ENCODE measurements around the gene ZDHHC13.

ZDHHC13 gene

DNA sequence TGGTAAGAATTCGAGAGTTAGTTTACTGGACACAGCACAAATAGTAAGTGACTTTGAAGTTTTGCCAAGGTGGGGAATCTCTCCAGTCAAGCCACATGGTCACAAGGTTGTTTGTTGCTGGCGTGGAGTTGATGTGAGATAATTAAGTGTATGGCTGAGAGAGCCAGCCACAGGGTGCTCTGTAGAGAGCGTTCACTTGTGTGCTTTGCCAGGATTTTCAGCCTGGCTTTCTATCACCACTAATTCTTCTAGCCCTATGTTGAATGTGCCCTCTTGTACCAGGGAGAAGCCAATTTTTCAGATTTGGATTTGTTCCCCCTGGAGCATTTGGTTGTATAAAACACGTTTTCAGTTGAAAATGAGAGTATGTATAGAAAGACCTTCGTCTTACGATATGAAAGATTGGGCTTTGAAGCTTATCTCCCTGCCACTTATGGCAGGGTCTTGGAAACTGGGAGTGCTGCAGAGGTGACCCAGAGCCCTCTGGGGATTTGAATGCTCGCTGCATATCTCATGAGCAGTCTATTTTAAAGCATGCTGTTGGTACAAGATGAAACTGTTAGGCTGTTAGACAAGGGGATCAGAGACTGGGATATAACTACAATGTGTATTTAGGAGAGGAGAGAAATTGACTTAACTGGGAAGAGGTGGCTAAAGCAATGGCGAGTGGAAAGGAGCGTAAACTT lies 56.2 kb downstream of the ZDHHC13 start:
- no peak for DNase-seq (ENCODE audit: low read depth)

GRCh38 chr11:19173964-19174638 lies 57.1 kb downstream of the ZDHHC13 start:
- DNase-seq (ENCODE audit: low read depth), result no peak

DNA sequence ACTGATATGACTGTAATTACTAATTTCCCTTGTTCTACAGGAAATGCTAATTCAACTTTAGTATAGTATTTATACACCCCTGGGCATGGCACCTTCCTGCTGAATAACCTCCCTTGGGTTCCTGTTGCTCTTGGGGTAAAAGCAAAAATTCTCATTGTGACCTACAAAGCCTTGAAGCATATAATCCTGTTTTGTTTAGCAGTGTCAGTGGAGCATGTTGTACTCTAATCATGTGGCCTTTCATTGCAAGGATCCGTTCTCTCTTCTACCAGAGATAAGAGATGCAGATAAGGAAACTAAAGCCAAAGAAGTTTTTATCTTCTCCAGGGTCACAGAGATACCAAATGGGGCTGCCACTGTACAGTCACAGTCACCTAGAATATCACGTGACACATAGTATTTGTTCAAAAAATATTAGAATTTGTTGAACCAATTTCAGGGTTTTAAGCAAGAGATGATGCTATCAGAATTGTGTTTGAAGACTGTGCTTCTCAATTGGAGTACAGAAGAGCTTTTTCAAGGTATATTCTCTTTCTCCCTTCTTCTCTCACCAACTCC lies 59.7 kb downstream of the ZDHHC13 start:
- no peak for DNase-seq (ENCODE audit: low read depth)

GRCh38 chr11:19181531-19182261 lies 64.7 kb downstream of the ZDHHC13 start:
- DNase-seq (ENCODE audit: low read depth), result no peak

DNA sequence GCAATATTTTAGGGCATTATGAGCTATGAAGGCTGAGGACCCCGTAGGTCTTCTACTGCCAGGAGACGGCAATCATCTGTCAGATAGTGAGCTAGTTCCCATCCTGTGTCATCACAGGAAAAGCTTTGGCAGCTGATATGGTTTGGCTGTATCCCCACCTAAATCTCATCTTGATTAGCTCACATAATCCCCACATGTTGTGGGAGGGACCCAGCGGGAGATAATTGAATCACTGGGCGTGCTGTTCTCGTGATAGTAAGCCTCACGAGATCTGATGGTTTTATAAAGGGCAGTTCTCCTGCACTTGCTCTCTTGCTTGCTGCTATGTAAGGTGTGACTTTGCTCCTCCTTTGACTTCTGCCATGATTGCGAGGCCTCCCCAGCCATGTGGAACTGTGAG lies 66.7 kb downstream of the ZDHHC13 start:
- no peak for DNase-seq (ENCODE audit: low read depth)

- no peak for DNase-seq (ENCODE audit: low read depth)
These were observed 68.1 kb downstream of the ZDHHC13 start for GRCh38 chr11:19185036-19185435.

DNA sequence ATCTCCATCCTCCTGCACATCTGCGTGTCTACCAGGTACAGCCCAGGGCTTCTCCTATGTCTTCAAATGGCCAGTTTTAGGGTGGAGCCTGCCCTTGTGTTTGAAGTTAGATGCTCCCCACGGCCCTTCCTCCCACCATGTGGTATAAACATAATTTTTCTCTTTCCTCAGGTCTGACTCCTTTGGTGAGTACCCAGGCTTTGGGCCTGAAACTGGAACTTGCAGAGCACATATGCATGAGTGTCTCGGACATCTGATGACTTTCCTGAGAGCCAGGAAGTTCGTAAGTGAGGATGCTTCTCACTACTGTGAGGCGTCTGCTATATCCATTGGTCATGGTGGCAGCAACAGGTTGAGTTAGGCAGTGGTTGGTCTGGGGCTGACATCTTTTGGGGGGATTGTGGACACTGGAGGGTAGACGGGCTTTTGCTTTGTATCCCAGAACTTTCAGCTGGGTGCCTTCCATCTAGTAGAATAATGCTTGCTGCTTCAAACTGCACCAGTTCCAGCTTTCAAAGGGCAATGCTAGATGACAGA lies 68.6 kb downstream of the ZDHHC13 start:
- DNase-seq (ENCODE audit: low read depth), result no peak

- DNase-seq (ENCODE audit: low read depth), result peak; percentile 8
These were observed 70.3 kb downstream of the ZDHHC13 start for GRCh38 chr11:19187114-19187832.

GRCh38 chr11:19187833-19188258 lies 70.9 kb downstream of the ZDHHC13 start:
- no peak for DNase-seq (ENCODE audit: low read depth)

DNA sequence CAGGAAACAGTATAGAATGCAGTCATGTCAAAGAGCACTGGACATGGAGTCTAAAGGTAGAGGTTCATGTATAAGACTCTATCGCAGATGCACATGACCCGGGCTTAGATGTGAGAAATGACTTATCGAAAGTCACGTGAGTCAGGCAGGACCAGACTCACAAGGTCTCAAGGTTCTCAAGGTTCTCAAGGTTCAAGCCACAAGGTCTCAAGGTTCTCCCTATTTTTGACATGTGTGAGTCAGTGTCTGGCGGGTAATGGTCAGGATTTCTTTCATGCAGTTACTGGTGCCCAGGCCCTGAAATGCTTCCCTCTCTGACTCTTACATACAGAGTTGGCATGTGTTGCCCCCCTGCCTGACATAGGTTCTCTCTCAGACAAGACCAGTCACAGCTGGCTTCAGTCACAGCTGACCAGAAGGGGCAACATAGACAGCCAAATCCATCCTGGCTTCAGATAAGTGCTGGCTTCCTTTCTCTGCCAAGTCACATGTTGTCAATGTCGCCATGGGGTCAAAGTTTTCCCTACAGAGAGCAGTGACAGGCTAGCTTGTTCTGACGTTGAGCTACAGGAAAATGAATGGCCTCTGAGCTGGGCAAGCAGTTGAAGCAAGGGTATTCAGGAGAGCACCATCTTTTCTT lies 74.7 kb downstream of the ZDHHC13 start:
- no peak for DNase-seq (ENCODE audit: low read depth)

- DNase-seq (ENCODE audit: low read depth), result no peak
These were observed 76.9 kb downstream of the ZDHHC13 start for GRCh38 chr11:19193916-19194315.

- DNase-seq (ENCODE audit: low read depth), result no peak
These were observed 77.8 kb downstream of the ZDHHC13 start for GRCh38 chr11:19194620-19195308.

GRCh38 chr11:19196432-19196831 lies 79.5 kb downstream of the ZDHHC13 start:
- DNase-seq (ENCODE audit: low read depth), result no peak

DNA sequence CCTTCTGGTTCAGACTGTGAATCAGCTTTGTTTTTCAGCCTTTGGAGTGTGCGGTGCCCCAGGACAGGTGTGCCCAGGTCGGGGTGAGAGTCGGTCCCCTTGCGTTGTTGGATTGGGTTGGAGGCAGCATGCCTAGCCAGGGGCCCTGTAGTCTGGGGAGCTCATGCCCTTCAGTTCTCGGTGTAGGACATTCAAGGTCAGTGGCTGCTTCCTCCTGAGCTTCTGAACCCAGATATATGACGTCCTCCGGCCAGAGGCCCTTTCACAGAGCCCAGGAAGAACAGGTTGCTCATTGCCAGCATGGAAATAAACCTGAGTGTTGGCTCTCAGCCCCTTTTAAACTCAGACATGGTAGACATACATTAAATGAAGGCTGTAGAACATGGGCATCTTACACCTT lies 82.1 kb downstream of the ZDHHC13 start:
- no peak for DNase-seq (ENCODE audit: low read depth)

GRCh38 chr11:19199771-19200170 lies 82.8 kb downstream of the ZDHHC13 start:
- no peak for DNase-seq (ENCODE audit: low read depth)

GRCh38 chr11:19200410-19201201 lies 83.6 kb downstream of the ZDHHC13 start:
- DNase-seq (ENCODE audit: low read depth), result peak; percentile 14

GRCh38 chr11:19201737-19202605 lies 85.0 kb downstream of the ZDHHC13 start, which contains the start of gene CSRP3:
CSRP3 (minus strand) TSS chr11:19201983; CDS start chr11:19192448, 9,535 bp downstream.
- no peak for DNase-seq (ENCODE audit: low read depth)

DNA sequence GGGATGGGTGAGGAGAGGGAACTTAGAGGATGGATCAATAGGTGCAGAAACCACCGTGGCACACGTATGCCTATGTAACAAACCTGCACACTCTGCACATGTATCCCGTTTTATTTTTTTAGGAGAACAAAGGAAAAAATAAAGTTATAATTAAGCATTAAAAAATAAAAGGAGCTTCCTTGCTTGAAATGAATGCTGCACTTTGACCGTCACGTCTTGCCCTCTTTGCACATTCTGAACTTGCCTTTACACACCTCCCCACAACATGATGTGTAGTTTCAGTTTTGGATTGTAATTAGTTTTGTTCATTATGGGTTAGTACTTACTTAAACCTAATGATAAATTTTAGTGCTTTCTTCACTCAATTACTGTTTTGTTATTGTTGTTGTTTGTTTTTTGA lies 87.9 kb downstream of the ZDHHC13 start:
- no peak for DNase-seq (ENCODE audit: low read depth)

DNA sequence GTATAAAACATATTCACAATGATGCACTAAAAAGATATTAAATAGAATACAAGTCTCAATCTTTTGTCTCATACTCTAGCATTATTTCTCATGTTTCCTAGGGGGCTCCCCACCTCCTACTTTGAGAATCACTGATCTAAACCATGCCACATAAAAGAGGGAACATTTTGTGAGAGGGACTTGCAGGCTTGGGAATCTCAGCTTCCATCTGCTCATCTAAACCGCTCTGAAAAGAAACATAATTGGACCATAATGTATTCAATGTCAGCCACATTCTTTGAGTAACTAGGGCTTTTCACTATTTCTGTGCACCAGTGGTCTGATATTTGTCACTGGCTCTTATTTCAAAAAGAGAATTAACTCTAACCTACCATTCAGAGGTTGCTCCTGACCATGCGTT lies 91.2 kb downstream of the ZDHHC13 start:
- no peak for DNase-seq (ENCODE audit: low read depth)
